Esophagus muscularis mucosa (tissue), 4 donors: ENCODE measurements around the gene ZCWPW2. TPM values are rescaled to one million over a fixed set of nuclear protein-coding genes. Genes with fewer than 3 reads are reported as not detected.

Experiments used
- DNase-seq: peaks from one replicate; pipeline ENCODE4 v3.0.0-alpha.2; 2017; ENCODE audit errors: extremely low spot score
- H3K27ac ChIP-seq, 4 donors: fragments of 200-600 bp; sonication (generic); replicated peaks in 1 of 4; 1 replicate in 3 of 4; 2 replicates in 1 of 4; pipeline ENCODE4 v1.5.1; 2016 to 2019; ENCODE audit warnings: mild to moderate bottlenecking in 1 of 4
- H3K27me3 ChIP-seq, 4 donors: fragments of 200-600 bp; sonication (generic); one replicate each; pipeline versions ENCODE4 v1.5.1 to v1.6.0; 2016 to 2019
- H3K36me3 ChIP-seq, 4 donors: fragments of 200-600 bp; sonication (generic); one replicate each; pipeline ENCODE4 v1.5.1; 2016 to 2019
- H3K4me1 ChIP-seq, 4 donors: fragments of 200-600 bp; sonication (generic); one replicate each; pipeline ENCODE4 v1.5.1; 2016 to 2019
- H3K4me3 ChIP-seq, 4 donors: fragments of 200-600 bp; sonication (generic); 1 replicate in 2 of 4; 2 replicates in 2 of 4; pipeline ENCODE4 v1.5.1; 2016 to 2019; ENCODE audit warnings: mild to moderate bottlenecking in 4 of 4, moderate library complexity in 1 of 4
- H3K9me3 ChIP-seq, 4 donors: fragments of 200-600 bp; sonication (generic); 1 replicate in 3 of 4; 2 replicates in 1 of 4; pipeline ENCODE4 v1.5.1; 2016 to 2019
- EP300 ChIP-seq: sonication (generic); formaldehyde crosslinking; IDR thresholded peaks from one replicate; pipeline ENCODE4 v1.6.1; 2017; ENCODE audit warnings: antibody characterized with exemption
- POLR2A ChIP-seq: fragments of 450-650 bp; IDR thresholded peaks from one replicate; pipeline ENCODE4 v1.6.1; 2017; ENCODE audit warnings: antibody characterized with exemption, moderate library complexity, mild to moderate bottlenecking, low read depth
- POLR2AphosphoS5 ChIP-seq, 2 donors: sonication (generic); formaldehyde crosslinking; IDR thresholded peaks; one replicate each; pipeline ENCODE4 v1.6.1; 2017; ENCODE audit warnings: antibody characterized with exemption in 2 of 2
- WGBS: methylation state at CpG from one replicate; pipeline ENCODE4 v1.1.5; 2018; 5-methylcytosine and 5-hydroxymethylcytosine counted together
- intact Hi-C: fragments of 100-400 bp; cut with DNase I; formaldehyde crosslinking; loops from one replicate; pipeline ENCODE4 v1.15.1; 2023
- total RNA-seq, 4 donors: library from RNA; depleted of rRNA; stranded (reverse); fragments of >200 nt; gene quantifications; one replicate each; pipeline versions ENCODE4 v1.1.0 to v1.2.1, GENCODE V29; 2016
- TF ChIP-seq, protein P1 (sequence below), 3 experiments: fragments of 200-600 bp in 2 of 3; fragments of 450-650 bp in 1 of 3; sonication (generic) in 2 of 3; IDR thresholded peaks; one replicate each; pipeline ENCODE4 v1.5.1; 2017 to 2019; ENCODE audit warnings: antibody characterized with exemption in 3 of 3, mild to moderate bottlenecking in 2 of 3, moderate library complexity in 1 of 3

ZCWPW2 gene
- total RNA-seq, 4 donors from 2014 or later, result 1.2 to 2.2 (median 1.6) TPM

- peak overlapping the region; percentile 97 to 99 (median 98) for H3K27ac ChIP-seq
- peaks cover 0 to 8% (median under 1%) of the 10 kb centered on the region in 4 donors for H3K36me3 ChIP-seq
- TF ChIP-seq POLR2A (no peak), POLR2AphosphoS5 (IDR thresholded peaks at IDR 0.05) (peak in 1 of 2 donors; percentile 66), EP300 (no peak)
- no peaks in the 10 kb centered on the region for H3K27me3 ChIP-seq
- H3K9me3 ChIP-seq, result peaks cover 0 to 5% (median 2%) of the 10 kb centered on the region in 4 donors
- H3K4me1 ChIP-seq, result peaks cover 34 to 58% (median 49%) of the 10 kb centered on the region in 4 donors
- no peak for DNase-seq
- WGBS, result 24% methylated on average over 16 of the region's 16 CpGs
- H3K4me3 ChIP-seq, result peak overlapping the region; percentile 74 to 90 (median 86)
- intact Hi-C loops, result no loop called here
Observed at GRCh38 chr3:28347374-28348264, 902 bp upstream of the ZCWPW2 start.

- intact Hi-C loops, result no loop called here
- Histone ChIP-seq H3K4me1 (peaks cover 28 to 52% (median 43%) of the 10 kb centered on the region in 4 donors), H3K9me3 (peaks cover 0 to 5% (median 2%) of the 10 kb centered on the region in 4 donors), H3K4me3 (peak overlapping the region; percentile 74 to 90 (median 86)), H3K27me3 (no peaks in the 10 kb centered on the region), H3K27ac (peak overlapping the region; percentile 97 to 99 (median 98)), H3K36me3 (peaks cover 0 to 15% (median 5%) of the 10 kb centered on the region in 4 donors)
- peak in 1 of 2 donors; percentile 49 for TF ChIP-seq POLR2AphosphoS5 (IDR thresholded peaks at IDR 0.05)
- TF ChIP-seq POLR2A, result no peak
- WGBS, result under 1% methylated on average over 15 of the region's 16 CpGs
- DNase-seq, result no peak
Observed at GRCh38 chr3:28348265-28348628, 274 bp upstream of the ZCWPW2 start.

GRCh38 chr3:28349469-28350000 is 1.0 kb downstream of the ZCWPW2 start:
- TF ChIP-seq, protein P1, sequence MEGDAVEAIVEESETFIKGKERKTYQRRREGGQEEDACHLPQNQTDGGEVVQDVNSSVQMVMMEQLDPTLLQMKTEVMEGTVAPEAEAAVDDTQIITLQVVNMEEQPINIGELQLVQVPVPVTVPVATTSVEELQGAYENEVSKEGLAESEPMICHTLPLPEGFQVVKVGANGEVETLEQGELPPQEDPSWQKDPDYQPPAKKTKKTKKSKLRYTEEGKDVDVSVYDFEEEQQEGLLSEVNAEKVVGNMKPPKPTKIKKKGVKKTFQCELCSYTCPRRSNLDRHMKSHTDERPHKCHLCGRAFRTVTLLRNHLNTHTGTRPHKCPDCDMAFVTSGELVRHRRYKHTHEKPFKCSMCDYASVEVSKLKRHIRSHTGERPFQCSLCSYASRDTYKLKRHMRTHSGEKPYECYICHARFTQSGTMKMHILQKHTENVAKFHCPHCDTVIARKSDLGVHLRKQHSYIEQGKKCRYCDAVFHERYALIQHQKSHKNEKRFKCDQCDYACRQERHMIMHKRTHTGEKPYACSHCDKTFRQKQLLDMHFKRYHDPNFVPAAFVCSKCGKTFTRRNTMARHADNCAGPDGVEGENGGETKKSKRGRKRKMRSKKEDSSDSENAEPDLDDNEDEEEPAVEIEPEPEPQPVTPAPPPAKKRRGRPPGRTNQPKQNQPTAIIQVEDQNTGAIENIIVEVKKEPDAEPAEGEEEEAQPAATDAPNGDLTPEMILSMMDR (IDR thresholded peaks at IDR 0.05), result no peak
- TF ChIP-seq EP300 (no peak), POLR2A (no peak), POLR2AphosphoS5 (IDR thresholded peaks at IDR 0.05) (no peak)
- WGBS, result 26% methylated on average over 13 of the region's 13 CpGs
- intact Hi-C loops, result no loop called here

GRCh38 chr3:28376424-28376823 is 27.9 kb downstream of the ZCWPW2 start:
- TF ChIP-seq POLR2A (no peak), POLR2AphosphoS5 (IDR thresholded peaks at IDR 0.05) (peak in 1 of 2 donors; percentile 31), EP300 (no peak)
- no peak for DNase-seq
- 78% methylated on average over 4 of the region's 4 CpGs for WGBS

More at GRCh38 chr3:28349469-28350000, 1.0 kb downstream of the ZCWPW2 start:
- Histone ChIP-seq H3K4me3 (peak overlapping the region; percentile 74 to 90 (median 86)), H3K9me3 (peaks cover 0 to 11% (median 4%) of the 10 kb centered on the region in 4 donors), H3K4me1 (peaks cover 18 to 40% (median 32%) of the 10 kb centered on the region in 4 donors), H3K27ac (peak overlapping the region; percentile 97 to 99 (median 98)), H3K36me3 (peaks cover 3 to 15% (median 6%) of the 10 kb centered on the region in 4 donors), H3K27me3 (no peaks in the 10 kb centered on the region)
- DNase-seq, result peak; percentile 91

GRCh38 chr3:28386049-28386448 is 37.5 kb downstream of the ZCWPW2 start:
- no peak for DNase-seq
- H3K27me3 ChIP-seq, result no peaks in the 10 kb centered on the region
- no peaks in the 10 kb centered on the region for H3K4me1 ChIP-seq
- H3K36me3 ChIP-seq, result peaks cover 0 to 3% (median 0%) of the 10 kb centered on the region in 4 donors
- 89% methylated on average over 5 of the region's 5 CpGs for WGBS
- no peaks in the 10 kb centered on the region for H3K9me3 ChIP-seq
- H3K4me3 ChIP-seq, result no peak overlapping the region
- H3K27ac ChIP-seq, result no peak overlapping the region
- TF ChIP-seq POLR2AphosphoS5 (IDR thresholded peaks at IDR 0.05), result no peak
- no peak for TF ChIP-seq EP300
- no peak for TF ChIP-seq POLR2A
- TF ChIP-seq, protein P1 (IDR thresholded peaks at IDR 0.05), result no peak
- intact Hi-C loops, result no loop called here

More at GRCh38 chr3:28376424-28376823, 27.9 kb downstream of the ZCWPW2 start:
- no peak overlapping the region for H3K27ac ChIP-seq
- no peaks in the 10 kb centered on the region for H3K9me3 ChIP-seq
- no peaks in the 10 kb centered on the region for H3K4me1 ChIP-seq
- H3K4me3 ChIP-seq, result no peak overlapping the region
- no peaks in the 10 kb centered on the region for H3K27me3 ChIP-seq
- intact Hi-C loops, result no loop called here
- H3K36me3 ChIP-seq, result no peaks in the 10 kb centered on the region

DNA sequence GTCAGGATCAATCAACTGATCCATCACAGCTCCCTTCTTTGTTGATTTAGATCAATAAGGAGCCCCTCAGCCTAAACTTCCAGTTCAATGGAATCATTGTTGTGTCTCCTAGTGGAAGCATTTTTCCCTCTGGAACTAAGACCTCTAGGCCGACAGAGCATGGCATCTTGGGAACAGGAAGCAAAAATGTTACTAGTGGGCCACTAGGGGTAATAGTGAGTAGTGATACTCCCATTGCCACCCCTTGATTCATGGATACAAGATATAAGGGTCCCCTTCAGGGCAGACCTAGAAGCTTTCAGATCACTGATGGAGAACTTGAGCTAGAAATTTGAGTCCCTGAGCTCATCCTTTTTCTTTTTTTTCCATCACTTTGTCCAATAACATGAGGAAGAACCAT is 40.5 kb downstream of the ZCWPW2 start:
- no peak for DNase-seq
- Histone ChIP-seq H3K4me3 (no peak overlapping the region), H3K9me3 (peaks cover 0 to 19% (median 2%) of the 10 kb centered on the region in 4 donors), H3K27ac (no peak overlapping the region), H3K36me3 (peaks cover 0 to 3% (median 0%) of the 10 kb centered on the region in 4 donors), H3K27me3 (no peaks in the 10 kb centered on the region), H3K4me1 (no peaks in the 10 kb centered on the region)
- no peak for TF ChIP-seq POLR2AphosphoS5 (IDR thresholded peaks at IDR 0.05)
- TF ChIP-seq POLR2A, result no peak
- TF ChIP-seq EP300, result no peak
- TF ChIP-seq, protein P1 (IDR thresholded peaks at IDR 0.05), result no peak
- intact Hi-C loops, result no loop called here
- WGBS, result 100% methylated on average over 1 of the region's 1 CpG
